Tibial nerve (tissue), 4 donors: Measurements from ENCODE around the gene WNT9B.

Experiments used
- CTCF ChIP-seq, 5 experiments: fragments of 200-600 bp in 3 of 5; fragments of 450-650 bp in 2 of 5; sonication (generic) in 3 of 5; IDR thresholded peaks; one replicate each; pipeline ENCODE4 v1.5.1; 2016 to 2019; ENCODE audit warnings: antibody characterized with exemption in 5 of 5, mild to moderate bottlenecking in 3 of 5, moderate library complexity in 2 of 5
- EP300 ChIP-seq, 2 donors: sonication (generic); formaldehyde crosslinking; IDR thresholded peaks; one replicate each; pipeline ENCODE4 v1.6.1; 2017; ENCODE audit warnings: antibody characterized with exemption in 2 of 2, mild to moderate bottlenecking in 1 of 2

GRCh38 chr17:46818316-46818928 is 33.0 kb upstream of the WNT9B start, which contains the start of gene WNT3:
- TF ChIP-seq EP300 (IDR thresholded peaks at IDR 0.05) (no peak), CTCF (IDR thresholded peaks at IDR 0.05) (no peak)
